ENCODE results near the gene POLR2H. TPM values are rescaled to one million over a fixed set of nuclear protein-coding genes. Genes with fewer than 3 reads are reported as not detected.

POLR2H gene
- total RNA-seq, 1 donor from 2014 or later = 57.7 TPM

DNA sequence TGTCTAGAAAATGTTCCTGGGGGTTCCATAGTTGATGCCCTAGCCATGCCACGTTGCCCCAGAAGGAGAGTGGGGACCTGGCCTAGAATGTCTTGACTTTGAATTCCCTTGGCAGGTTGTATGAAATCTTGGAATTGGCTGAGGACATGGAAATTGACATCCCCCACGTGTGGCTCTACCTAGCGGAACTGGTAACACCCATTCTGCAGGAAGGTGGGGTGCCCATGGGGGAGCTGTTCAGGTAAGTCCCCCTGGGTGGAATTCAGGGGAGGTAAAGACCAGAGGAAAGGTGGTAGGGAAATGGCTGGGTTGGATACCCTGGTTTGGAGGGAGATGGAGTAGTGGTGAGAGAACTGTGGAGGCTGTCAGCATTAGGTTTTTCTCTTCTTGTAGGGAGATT lies 33.0 kb upstream of the POLR2H start:
- Mint-ChIP-seq H3K9me3 (ENCODE audit: unreplicated experiment) (no peaks in the 10 kb centered on the region), H3K27ac (ENCODE audit: unreplicated experiment) (peak overlapping the region; percentile 53), H3K36me3 (ENCODE audit: unreplicated experiment) (peaks cover 79% of the 10 kb centered on the region), H3K4me3 (ENCODE audit: unreplicated experiment) (no peak overlapping the region), H3K4me1 (ENCODE audit: unreplicated experiment) (peaks cover 9% of the 10 kb centered on the region), H3K27me3 (ENCODE audit: unreplicated experiment) (no peaks in the 10 kb centered on the region)
- TF ChIP-seq CTCF (IDR thresholded peaks at IDR 0.05) = no peak
- DNase-seq (ENCODE audit: extremely low spot score, unreplicated experiment) = no peak

GRCh38 chr3:184332370-184333090 lies 29.0 kb upstream of the POLR2H start:
- Mint-ChIP-seq H3K9me3 (ENCODE audit: unreplicated experiment) (no peaks in the 10 kb centered on the region), H3K4me3 (ENCODE audit: unreplicated experiment) (no peak overlapping the region), H3K27ac (ENCODE audit: unreplicated experiment) (peak overlapping the region; percentile 56), H3K36me3 (ENCODE audit: unreplicated experiment) (peaks cover 57% of the 10 kb centered on the region), H3K4me1 (ENCODE audit: unreplicated experiment) (peaks cover 25% of the 10 kb centered on the region), H3K27me3 (ENCODE audit: unreplicated experiment) (no peaks in the 10 kb centered on the region)
- DNase-seq (ENCODE audit: extremely low spot score, unreplicated experiment) = no peak
- TF ChIP-seq CTCF (IDR thresholded peaks at IDR 0.05) = no peak

GRCh38 chr3:184333190-184333589 lies 28.3 kb upstream of the POLR2H start:
- no peak for DNase-seq (ENCODE audit: extremely low spot score, unreplicated experiment)
- no peak overlapping the region for H3K4me3 Mint-ChIP-seq (ENCODE audit: unreplicated experiment)

DNA sequence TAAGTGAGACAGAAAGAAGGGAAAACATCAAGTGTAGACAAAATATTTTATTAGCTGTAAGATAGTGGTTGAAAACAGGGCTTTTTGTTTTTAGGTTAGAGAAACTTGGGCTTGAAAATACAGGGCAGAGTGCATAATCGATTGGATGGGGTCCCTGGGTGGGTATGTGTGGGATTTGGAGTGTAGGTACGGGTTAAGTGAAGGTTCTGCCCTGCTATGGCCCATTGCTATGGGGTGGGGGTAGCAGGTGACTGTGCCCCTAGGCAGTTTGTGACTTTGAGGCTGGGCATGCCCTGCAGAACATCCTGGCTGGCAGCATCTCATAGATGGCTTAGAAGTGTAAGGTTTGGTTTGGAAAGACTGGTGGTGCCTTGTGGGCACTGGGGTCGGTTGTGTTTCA lies 27.8 kb upstream of the POLR2H start:
- TF ChIP-seq CTCF (IDR thresholded peaks at IDR 0.05) = no peak
- Mint-ChIP-seq H3K36me3 (ENCODE audit: unreplicated experiment) (peaks cover 48% of the 10 kb centered on the region), H3K4me1 (ENCODE audit: unreplicated experiment) (peaks cover 31% of the 10 kb centered on the region), H3K9me3 (ENCODE audit: unreplicated experiment) (no peaks in the 10 kb centered on the region), H3K4me3 (ENCODE audit: unreplicated experiment) (peak overlapping the region; percentile 5), H3K27ac (ENCODE audit: unreplicated experiment) (peak overlapping the region; percentile 78), H3K27me3 (ENCODE audit: unreplicated experiment) (no peaks in the 10 kb centered on the region)
- no peak for DNase-seq (ENCODE audit: extremely low spot score, unreplicated experiment)

More at GRCh38 chr3:184333190-184333589, 28.3 kb upstream of the POLR2H start:
- TF ChIP-seq CTCF (IDR thresholded peaks at IDR 0.05) = no peak
- Mint-ChIP-seq H3K27ac (ENCODE audit: unreplicated experiment) (peak overlapping the region; percentile 56), H3K27me3 (ENCODE audit: unreplicated experiment) (no peaks in the 10 kb centered on the region), H3K4me1 (ENCODE audit: unreplicated experiment) (peaks cover 31% of the 10 kb centered on the region), H3K9me3 (ENCODE audit: unreplicated experiment) (no peaks in the 10 kb centered on the region), H3K36me3 (ENCODE audit: unreplicated experiment) (peaks cover 52% of the 10 kb centered on the region)

GRCh38 chr3:184334470-184335158 lies 26.9 kb upstream of the POLR2H start:
- H3K27me3 Mint-ChIP-seq (ENCODE audit: unreplicated experiment) = no peaks in the 10 kb centered on the region
- TF ChIP-seq CTCF (IDR thresholded peaks at IDR 0.05) = no peak
- no peak for DNase-seq (ENCODE audit: extremely low spot score, unreplicated experiment)
- peak overlapping the region; percentile 26 for H3K4me3 Mint-ChIP-seq (ENCODE audit: unreplicated experiment)
- H3K36me3 Mint-ChIP-seq (ENCODE audit: unreplicated experiment) = peaks cover 40% of the 10 kb centered on the region
- peak overlapping the region; percentile 78 for H3K27ac Mint-ChIP-seq (ENCODE audit: unreplicated experiment)
- H3K9me3 Mint-ChIP-seq (ENCODE audit: unreplicated experiment) = no peaks in the 10 kb centered on the region
- peaks cover 34% of the 10 kb centered on the region for H3K4me1 Mint-ChIP-seq (ENCODE audit: unreplicated experiment)
